IMR-90 (cell line): Measurements from ENCODE around the gene SCAF11. TPM values are rescaled to one million over a fixed set of nuclear protein-coding genes. Genes with fewer than 3 reads are reported as not detected.

Source experiments
- ATAC-seq: fragments of 200-7000 bp; cut with Tn5 transposase; 2 replicates; pipeline ENCODE4 v1.9.1; 2020; ENCODE audit warnings: low read depth, mild to moderate bottlenecking, moderate library complexity
- BruUV-seq: library from RNA; stranded (reverse); fragments of 400-500 nt; replicated peaks from 2 replicates; lab custom pipeline; 2021; lab: Mats Ljungman, UMichigan
- CTCF ChIA-PET: fragments of 300-600 bp; formaldehyde crosslinking; extraction: SDS; loops from one replicate; lab custom pipeline; 2021; ENCODE audit warnings: antibody characterized with exemption; lab: Yijun Ruan, JAX
- POLR2A ChIA-PET: fragments of 300-600 bp; sonication (Branson Sonifier 250); formaldehyde crosslinking; loops from one replicate; lab custom pipeline; 2022; ENCODE audit warnings: antibody characterized with exemption; ENCODE audit not compliant: unreplicated experiment; lab: Charles Lee
- DNase-seq: peaks from one replicate; pipeline ENCODE4 v3.0.0; 2013
- H2AFZ ChIP-seq: replicated peaks from 2 replicates; pipeline ENCODE3; 2013; ENCODE audit warnings: low read length, mild to moderate bottlenecking; ENCODE audit not compliant: poor library complexity
- H2AK5ac ChIP-seq: 2 replicates; pipeline ENCODE4 v1.6.1; 2013; ENCODE audit warnings: low read depth, low read length, inconsistent platforms
- H2AK9ac ChIP-seq: replicated peaks from 2 replicates; pipeline ENCODE3; 2013; ENCODE audit warnings: mild to moderate bottlenecking, low read depth, low read length, moderate library complexity; ENCODE audit not compliant: poor library complexity
- H2BK120ac ChIP-seq: 2 replicates; pipeline ENCODE4 v1.6.1; 2013; ENCODE audit warnings: low read depth, low read length, inconsistent platforms
- H2BK15ac ChIP-seq: 3 replicates; pipeline ENCODE4 v1.6.1; 2013; ENCODE audit warnings: low read depth, low read length, inconsistent platforms
- H2BK20ac ChIP-seq: 2 replicates; pipeline ENCODE4 v1.6.1; 2013; ENCODE audit warnings: low read depth, mild to moderate bottlenecking, inconsistent platforms, low read length, moderate library complexity
- H2BK5ac ChIP-seq: 2 replicates; pipeline ENCODE4 v1.6.1; 2013; ENCODE audit warnings: mild to moderate bottlenecking, low read depth, low read length, inconsistent platforms; ENCODE audit not compliant: poor library complexity, severe bottlenecking
- H3K14ac ChIP-seq: replicated peaks from 2 replicates; pipeline ENCODE4 v1.6.1; 2013; ENCODE audit warnings: low read depth, low read length, inconsistent platforms
- H3K18ac ChIP-seq: 2 replicates; pipeline ENCODE4 v1.6.1; 2013; ENCODE audit warnings: low read depth, low read length, control low read depth
- H3K23ac ChIP-seq: 2 replicates; pipeline ENCODE4 v1.6.1; 2013; ENCODE audit warnings: low read depth, low read length, inconsistent platforms
- H3K27ac ChIP-seq: 2 replicates; pipeline ENCODE4 v1.5.1; 2013; ENCODE audit warnings: mild to moderate bottlenecking, control low read depth, low read length; ENCODE audit not compliant: insufficient read depth
- H3K27me3 ChIP-seq: 2 replicates; pipeline ENCODE4 v1.6.1; 2013; ENCODE audit warnings: low read length; ENCODE audit not compliant: control insufficient read depth, insufficient read depth
- H3K36me3 ChIP-seq: 2 replicates; pipeline ENCODE4 v1.6.1; 2013; ENCODE audit warnings: low read length, mixed read lengths; ENCODE audit not compliant: control insufficient read depth, insufficient read depth
- H3K4ac ChIP-seq: 2 replicates; pipeline ENCODE4 v1.6.1; 2013; ENCODE audit warnings: low read depth, low read length, inconsistent platforms
- H3K4me1 ChIP-seq: 2 replicates; pipeline ENCODE4 v1.6.1; 2013; ENCODE audit warnings: low read length, mixed read lengths; ENCODE audit not compliant: control insufficient read depth, insufficient read depth
- H3K4me2 ChIP-seq: 2 replicates; pipeline ENCODE4 v1.6.1; 2013; ENCODE audit warnings: low read depth, mild to moderate bottlenecking, control low read depth, low read length, moderate library complexity
- H3K4me3 ChIP-seq: 2 replicates; pipeline ENCODE4 v1.5.1; 2013; ENCODE audit warnings: low read depth, mild to moderate bottlenecking, control low read depth, low read length, moderate library complexity; ENCODE audit not compliant: insufficient read depth
- H3K56ac ChIP-seq: 2 replicates; pipeline ENCODE4 v1.6.1; 2013; ENCODE audit warnings: low read length, inconsistent platforms; ENCODE audit not compliant: insufficient read depth; ENCODE audit errors: extremely low read depth
- H3K79me1 ChIP-seq, 2 experiments: 2 replicates each; pipeline ENCODE4 v1.6.1; 2013; ENCODE audit warnings: low read length in 2 of 2, inconsistent platforms in 1 of 2, low read depth in 1 of 2
- H3K9ac ChIP-seq: 2 replicates; pipeline ENCODE4 v1.6.1; 2013; ENCODE audit warnings: low read depth, low read length, control low read depth
- H3K9me1 ChIP-seq: 2 replicates; pipeline ENCODE4 v1.6.1; 2013; ENCODE audit warnings: low read length, inconsistent platforms; ENCODE audit not compliant: insufficient read depth
- H3K9me3 ChIP-seq: 2 replicates; pipeline ENCODE4 v1.6.1; 2013; ENCODE audit warnings: low read length; ENCODE audit not compliant: control insufficient read depth, insufficient read depth
- H4K20me1 ChIP-seq: 2 replicates; pipeline ENCODE4 v1.6.1; 2013; ENCODE audit warnings: low read length, inconsistent platforms; ENCODE audit not compliant: insufficient read depth
- H4K5ac ChIP-seq: 2 replicates; pipeline ENCODE4 v1.6.1; 2013; ENCODE audit warnings: mild to moderate bottlenecking, low read depth, low read length, control low read depth
- H4K8ac ChIP-seq, 2 experiments: 2 replicates each; pipeline ENCODE4 v1.6.1; 2013; ENCODE audit warnings: low read depth in 2 of 2, low read length in 2 of 2, control low read depth in 1 of 2, inconsistent platforms in 1 of 2
- H4K91ac ChIP-seq: 2 replicates; pipeline ENCODE4 v1.6.1; 2013; ENCODE audit warnings: low read depth, low read length, inconsistent platforms; ENCODE audit not compliant: insufficient read depth
- BHLHE40 ChIP-seq: fragments of 150-350 bp; IDR thresholded peaks from 2 replicates; pipeline ENCODE4 v1.6.1; 2016; ENCODE audit warnings: mild to moderate bottlenecking, low read depth, low read length
- CEBPB ChIP-seq: IDR thresholded peaks from 2 replicates; pipeline ENCODE4 v1.6.1; 2012; ENCODE audit warnings: low read depth, low read length, improper control_type of control experiment
- CHD1 ChIP-seq: IDR thresholded peaks from 2 replicates; pipeline ENCODE4 v1.6.1; 2012; ENCODE audit warnings: low read depth, low read length, improper control_type of control experiment
- ELK1 ChIP-seq: fragments of 150-350 bp; IDR thresholded peaks from 2 replicates; pipeline ENCODE4 v1.6.1; 2016; ENCODE audit warnings: low read depth, mild to moderate bottlenecking, low read length, moderate library complexity, borderline replicate concordance
- FOS ChIP-seq: fragments of 150-350 bp; IDR thresholded peaks from 2 replicates; pipeline ENCODE4 v1.6.1; 2016; ENCODE audit warnings: low read depth, low read length
- MAFK ChIP-seq: IDR thresholded peaks from 2 replicates; pipeline ENCODE4 v1.6.1; 2012; ENCODE audit warnings: low read depth, low read length, improper control_type of control experiment
- MAZ ChIP-seq: IDR thresholded peaks from 2 replicates; pipeline ENCODE4 v1.6.1; 2012; ENCODE audit warnings: low read depth, mild to moderate bottlenecking, low read length, improper control_type of control experiment, moderate library complexity, borderline replicate concordance
- MXI1 ChIP-seq: IDR thresholded peaks from 2 replicates; pipeline ENCODE4 v1.6.1; 2012; ENCODE audit warnings: low read depth, mild to moderate bottlenecking, low read length, moderate library complexity, borderline replicate concordance
- NFE2L2 ChIP-seq: fragments of 150-350 bp; IDR thresholded peaks from 2 replicates; pipeline ENCODE4 v1.6.1; 2016; ENCODE audit warnings: low read depth, mild to moderate bottlenecking, low read length
- POLR2A ChIP-seq: IDR thresholded peaks from 2 replicates; pipeline ENCODE4 v1.6.1; 2012; ENCODE audit warnings: mild to moderate bottlenecking, low read depth, low read length
- RAD21 ChIP-seq: IDR thresholded peaks from 2 replicates; pipeline ENCODE4 v1.6.1; 2012; ENCODE audit warnings: low read length, improper control_type of control experiment
- RCOR1 ChIP-seq: IDR thresholded peaks from 2 replicates; pipeline ENCODE4 v1.6.1; 2012; ENCODE audit warnings: mild to moderate bottlenecking, low read length, improper control_type of control experiment; ENCODE audit not compliant: insufficient replicate concordance
- SMC3 ChIP-seq: fragments of 150-350 bp; IDR thresholded peaks from 2 replicates; pipeline ENCODE4 v1.6.1; 2016; ENCODE audit warnings: low read depth, mild to moderate bottlenecking, antibody characterized with exemption, low read length, moderate library complexity
- USF2 ChIP-seq: fragments of 150-350 bp; IDR thresholded peaks from 2 replicates; pipeline ENCODE4 v1.6.1; 2017; ENCODE audit warnings: mild to moderate bottlenecking, antibody characterized with exemption, low read length, low read depth
- WGBS, 2 experiments: methylation state at CpG; one replicate each; pipeline versions ENCODE4 v1.1.5 to v1.1.7; 2013; ENCODE audit warnings: missing lambda C conversion rate in 2 of 2; ENCODE audit not compliant: insufficient read length in 1 of 2; ENCODE audit errors: extremely low coverage in 2 of 2; 5-methylcytosine and 5-hydroxymethylcytosine counted together
- dilution Hi-C: fragments of 300-500 bp; cut with HindIII; formaldehyde crosslinking; loops from one replicate; pipeline ENCODE4 v1.14.3; 2018; ENCODE audit warnings: low sequenced_read_pairs; ENCODE audit not compliant: unreplicated experiment
- in situ Hi-C: fragments of 300-500 bp; cut with MboI; formaldehyde crosslinking; loops from 3 replicates; pipeline ENCODE4 v1.14.3; 2019; ENCODE audit warnings: low sequenced_read_pairs, inconsistent platforms, mixed read lengths
- intact Hi-C: fragments of 100-400 bp; cut with micrococcal nuclease; formaldehyde crosslinking; loops from 2 replicates; pipeline ENCODE4 v1.10.0; 2022
- polyA plus RNA-seq, 3 experiments: library from polyadenylated mRNA; depleted of rRNA; stranded (reverse); fragments of >200 nt; gene quantifications; 2 replicates each; pipeline ENCODE4 v1.2.3, GENCODE V29; 2012; ENCODE audit warnings: low replicate concordance in 1 of 3
- total RNA-seq: library from RNA; depleted of rRNA; stranded (reverse); fragments of >200 nt; gene quantifications from 2 replicates; pipeline ENCODE4 v1.2.3, GENCODE V29; 2012

The SCAF11 gene
- total and polyA plus RNA-seq, 2 of the 4 experiments (the other 2 are of a cell fraction) = 33.9 to 70.4 TPM

DNA sequence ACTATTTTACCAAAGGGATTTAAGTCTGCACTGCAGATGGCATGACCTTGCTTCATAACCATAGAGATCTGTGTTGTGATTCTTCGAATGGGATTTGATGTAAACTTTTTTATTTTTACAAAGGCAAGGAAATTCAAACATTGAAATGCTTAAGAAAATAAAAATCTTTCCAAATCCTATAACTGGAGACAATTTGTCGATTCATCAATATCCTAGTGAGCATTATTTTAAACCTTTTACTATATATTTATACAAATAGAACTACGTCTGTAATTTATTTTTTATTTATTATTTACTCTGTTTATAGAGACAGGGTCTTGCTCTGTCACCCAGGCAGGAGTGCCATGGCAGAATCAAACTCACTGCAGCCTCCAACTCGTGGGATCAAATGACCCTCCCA, 14.3 kb upstream of the SCAF11 start:
- no peak for TF ChIP-seq RAD21
- no peak for TF ChIP-seq NFE2L2
- no peak for TF ChIP-seq FOS
- no peak for TF ChIP-seq POLR2A
- no peak for TF ChIP-seq ELK1
- TF ChIP-seq SMC3 = no peak
- no peak for TF ChIP-seq BHLHE40
- no peak for TF ChIP-seq CHD1
- no peak for TF ChIP-seq MAZ
- no peak for TF ChIP-seq MAFK
- no peak for TF ChIP-seq USF2
- no peak for TF ChIP-seq MXI1
- TF ChIP-seq CEBPB = no peak
- no peak for TF ChIP-seq RCOR1
- Histone ChIP-seq H3K23ac (no peak overlapping the region), H3K18ac (no peak overlapping the region), H3K4me2 (no peak overlapping the region), H2BK15ac (no peak overlapping the region), H3K9ac (no peak overlapping the region), H3K4me1 (no peaks in the 10 kb centered on the region), H2BK20ac (no peak overlapping the region), H3K56ac (no peak overlapping the region), H3K9me3 (no peaks in the 10 kb centered on the region), H4K8ac (no peak overlapping the region), H3K79me1 (no peaks in the 10 kb centered on the region), H3K27ac (no peak overlapping the region), H2AFZ (no peak overlapping the region), H3K9me1 (no peaks in the 10 kb centered on the region), H3K27me3 (peaks cover 16% of the 10 kb centered on the region), H3K4ac (no peak overlapping the region), H2BK120ac (no peak overlapping the region), H4K91ac (no peak overlapping the region), H3K14ac (no peak overlapping the region), H3K4me3 (no peak overlapping the region), H2AK9ac (no peak overlapping the region), H3K36me3 (no peaks in the 10 kb centered on the region), H2BK5ac (no peak overlapping the region), H2AK5ac (no peak overlapping the region), H4K20me1 (no peaks in the 10 kb centered on the region), H4K5ac (no peak overlapping the region)
- in situ Hi-C loops (loop anchor here (25.0 kb wide), 1 partner anchor 467 kb away; no protein-coding TSS in a partner anchor), dilution Hi-C loops (no loop called here), intact Hi-C loops (loop anchor here (5.0 kb wide), 1 partner anchor 242 kb away; no protein-coding TSS in a partner anchor)
- CTCF ChIA-PET = interaction anchor here (0.8 to 1.8 kb wide), 2 partner anchors 19 to 242 kb away, joined by 3 to 6 read pairs; no protein-coding TSS in a partner anchor
- no TSS peak for BruUV-seq
- WGBS, 2 experiments = no CpG with 5 or more reads among the region's 4 CpGs
- POLR2A ChIA-PET = no interaction called here
- DNase-seq (no peak), ATAC-seq (no peak)
